HuH-7.5 (cell line): ENCODE results near the gene ADAMTSL1.

Experiments used
- DNase-seq: peaks from one replicate; pipeline ENCODE4 v3.0.0; 2011; ENCODE audit warnings: low spot score

ADAMTSL1 gene

GRCh38 chr9:18741359-18741758 lies 267.4 kb downstream of the ADAMTSL1 start:
- DNase-seq: no peak

- DNase-seq: no peak
These were observed 268.0 kb downstream of the ADAMTSL1 start for GRCh38 chr9:18741945-18742344.

- DNase-seq: no peak
These were observed 269.5 kb downstream of the ADAMTSL1 start for GRCh38 chr9:18743421-18743820.

GRCh38 chr9:18743971-18744370 lies 270.0 kb downstream of the ADAMTSL1 start:
- DNase-seq: no peak

GRCh38 chr9:18745710-18746109 lies 271.8 kb downstream of the ADAMTSL1 start:
- DNase-seq: no peak

- DNase-seq: no peak
These were observed 272.7 kb downstream of the ADAMTSL1 start for GRCh38 chr9:18746631-18747030.

GRCh38 chr9:18747595-18747994 lies 273.6 kb downstream of the ADAMTSL1 start:
- DNase-seq: no peak

GRCh38 chr9:18748251-18748701 lies 274.3 kb downstream of the ADAMTSL1 start:
- DNase-seq: no peak

GRCh38 chr9:18749711-18750110 lies 275.8 kb downstream of the ADAMTSL1 start:
- DNase-seq: no peak

- DNase-seq: no peak
These were observed 280.0 kb downstream of the ADAMTSL1 start for GRCh38 chr9:18753904-18754303.

GRCh38 chr9:18754537-18754936 lies 280.6 kb downstream of the ADAMTSL1 start:
- DNase-seq: no peak

GRCh38 chr9:18755263-18755662 lies 281.3 kb downstream of the ADAMTSL1 start:
- DNase-seq: no peak

- DNase-seq: no peak
These were observed 282.8 kb downstream of the ADAMTSL1 start for GRCh38 chr9:18756712-18757125.

GRCh38 chr9:18759827-18760226 lies 285.9 kb downstream of the ADAMTSL1 start:
- no peak for DNase-seq

- DNase-seq: no peak
These were observed 287.9 kb downstream of the ADAMTSL1 start for GRCh38 chr9:18761742-18762300.

GRCh38 chr9:18766989-18767550 lies 293.1 kb downstream of the ADAMTSL1 start:
- no peak for DNase-seq

GRCh38 chr9:18768951-18769622 lies 295.1 kb downstream of the ADAMTSL1 start:
- DNase-seq: no peak

GRCh38 chr9:18770131-18770908 lies 296.4 kb downstream of the ADAMTSL1 start:
- no peak for DNase-seq

GRCh38 chr9:18771011-18771410 lies 297.1 kb downstream of the ADAMTSL1 start:
- DNase-seq: no peak

- DNase-seq: no peak
These were observed 297.8 kb downstream of the ADAMTSL1 start for GRCh38 chr9:18771763-18772162.

- DNase-seq: no peak
These were observed 301.3 kb downstream of the ADAMTSL1 start for GRCh38 chr9:18775241-18775640.

- DNase-seq: no peak
These were observed 302.0 kb downstream of the ADAMTSL1 start for GRCh38 chr9:18775930-18776329.
